ENCODE results near the gene EIF1AD.
A peak's percentile ranks its signal among the peaks of the same experiment; 100 is the strongest.

Gene EIF1AD

DNA sequence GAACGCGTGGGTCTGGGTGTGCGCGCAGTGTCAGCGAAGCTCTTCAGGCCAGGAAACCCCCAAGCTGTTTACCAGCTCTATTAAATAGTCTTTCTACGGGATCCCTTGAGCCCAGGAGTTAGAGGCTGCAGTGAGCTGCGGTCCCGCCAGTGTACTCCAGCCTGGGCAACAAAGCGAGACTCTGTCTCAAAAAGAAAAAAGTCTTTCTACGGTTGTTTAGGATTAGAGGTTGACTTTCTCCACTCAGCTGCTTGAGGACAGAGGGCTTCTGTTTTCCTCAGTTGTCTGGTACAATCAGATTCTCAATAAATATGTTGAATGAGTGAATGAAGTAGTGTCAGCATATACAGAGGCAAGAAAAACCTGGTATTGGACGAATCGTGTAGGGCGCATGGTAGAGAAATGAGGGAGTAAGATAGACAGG lies 39.8 kb downstream of the EIF1AD start:
- H2AFZ ChIP-seq (ENCODE audit: low read length): no peak overlapping the region
- peak overlapping the region; percentile 72 for H3K9ac ChIP-seq (ENCODE audit: low read length)
- H3K4me1 ChIP-seq (ENCODE audit: low read length): peaks cover 17% of the 10 kb centered on the region
- H3K36me3 ChIP-seq (replicated peaks; ENCODE audit: insufficient read depth, low read length): no peaks in the 10 kb centered on the region; the same call in none of the 2 replicates
- peaks cover 4% of the 10 kb centered on the region; the same call in 1 of the 2 replicates for H3F3A ChIP-seq (ENCODE audit: insufficient read depth, low read length)
- H3K4me3 ChIP-seq (ENCODE audit: low read length): peak overlapping the region; percentile 93
- H3K79me2 ChIP-seq (ENCODE audit: low read length): peaks cover 50% of the 10 kb centered on the region
- no peaks in the 10 kb centered on the region for H4K20me1 ChIP-seq (ENCODE audit: insufficient read depth, low read length)
- H3K9me2 ChIP-seq (replicated peaks; ENCODE audit: insufficient read depth, low read length): no peaks in the 10 kb centered on the region
- no peak overlapping the region for H3K27ac ChIP-seq (ENCODE audit: low read length)
- no peaks in the 10 kb centered on the region for H3K9me3 ChIP-seq (replicated peaks; ENCODE audit: insufficient read depth, low read length)
- H3K4me2 ChIP-seq (ENCODE audit: low read depth, low read length): peak overlapping the region; percentile 94
- H3K27me3 ChIP-seq (replicated peaks; ENCODE audit: insufficient read depth, low read length): no peaks in the 10 kb centered on the region
- no peak for TF ChIP-seq EZH2 (optimal IDR thresholded peaks at IDR 0.05; ENCODE audit: low read depth, low read length)
- TF ChIP-seq EZH2phosphoT487 (IDR thresholded peaks at IDR 0.05; ENCODE audit: low read length): no peak
- no peak for TF ChIP-seq CTCF (IDR thresholded peaks at IDR 0.05; ENCODE audit: low read length)
- no peak for DNase-seq

GRCh38 chr11:65961267-65962140 lies 40.5 kb downstream of the EIF1AD start, which contains the start of gene SART1:
SART1 (plus strand) TSS chr11:65961734; CDS start chr11:65961781, 47 bp downstream.
- Histone ChIP-seq H3K27ac (ENCODE audit: low read length) (peak within 1 kb of the TSS; percentile 71; the same call in 1 of the 2 replicates), H3K27me3 (replicated peaks; ENCODE audit: insufficient read depth, low read length) (no peaks in the 10 kb centered on the region), H3K79me2 (ENCODE audit: low read length) (peaks cover 50% of the 10 kb centered on the region), H3K4me3 (ENCODE audit: low read length) (peak within 1 kb of the TSS; percentile 93), H4K20me1 (ENCODE audit: insufficient read depth, low read length) (no peaks in the 10 kb centered on the region), H3K4me2 (ENCODE audit: low read depth, low read length) (peak within 1 kb of the TSS; percentile 94), H3F3A (ENCODE audit: insufficient read depth, low read length) (peaks cover 10% of the 10 kb centered on the region), H3K36me3 (replicated peaks; ENCODE audit: insufficient read depth, low read length) (no peaks in the 10 kb centered on the region; the same call in none of the 2 replicates), H3K9me2 (replicated peaks; ENCODE audit: insufficient read depth, low read length) (no peaks in the 10 kb centered on the region), H3K4me1 (ENCODE audit: low read length) (peaks cover 21% of the 10 kb centered on the region), H2AFZ (ENCODE audit: low read length) (peak within 1 kb of the TSS; percentile 87), H3K9me3 (replicated peaks; ENCODE audit: insufficient read depth, low read length) (no peaks in the 10 kb centered on the region), H3K9ac (ENCODE audit: low read length) (peak within 1 kb of the TSS; percentile 96)
- DNase-seq: peak; percentile 97
- TF ChIP-seq EZH2 (optimal IDR thresholded peaks at IDR 0.05; ENCODE audit: low read depth, low read length) (no peak), CTCF (IDR thresholded peaks at IDR 0.05; ENCODE audit: low read length) (no peak), EZH2phosphoT487 (IDR thresholded peaks at IDR 0.05; ENCODE audit: low read length) (no peak)

DNA sequence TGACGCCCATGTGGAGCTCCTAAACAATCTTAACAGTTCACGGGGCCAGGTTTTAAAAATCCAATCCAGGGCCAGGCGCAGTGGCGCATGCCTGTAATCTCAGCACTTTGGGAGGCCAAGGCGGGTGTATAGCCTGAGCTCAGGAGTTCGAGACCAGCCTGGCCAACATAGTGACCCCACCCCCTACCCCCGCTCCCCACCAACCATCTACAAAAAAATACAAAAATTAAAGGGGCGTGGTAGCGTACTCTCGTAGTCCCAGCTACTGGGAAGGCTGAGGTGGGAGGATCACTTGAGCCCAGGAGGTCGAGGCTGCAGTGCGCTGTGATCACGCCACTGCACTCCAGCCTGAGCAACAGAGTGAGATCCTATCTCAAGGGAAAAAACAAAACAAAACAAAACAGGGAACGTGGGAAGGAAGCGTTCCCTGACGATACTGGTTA lies 41.1 kb downstream of the EIF1AD start:
- H3K27ac ChIP-seq (ENCODE audit: low read length): peak overlapping the region; percentile 71; the same call in 1 of the 2 replicates
- peak overlapping the region; percentile 93 for H3K4me3 ChIP-seq (ENCODE audit: low read length)
- H3K79me2 ChIP-seq (ENCODE audit: low read length): peaks cover 47% of the 10 kb centered on the region
- H3K9ac ChIP-seq (ENCODE audit: low read length): peak overlapping the region; percentile 96
- no peaks in the 10 kb centered on the region for H3K9me2 ChIP-seq (replicated peaks; ENCODE audit: insufficient read depth, low read length)
- H4K20me1 ChIP-seq (ENCODE audit: insufficient read depth, low read length): no peaks in the 10 kb centered on the region
- peaks cover 21% of the 10 kb centered on the region for H3K4me1 ChIP-seq (ENCODE audit: low read length)
- H3K9me3 ChIP-seq (replicated peaks; ENCODE audit: insufficient read depth, low read length): no peaks in the 10 kb centered on the region
- peak overlapping the region; percentile 87 for H2AFZ ChIP-seq (ENCODE audit: low read length)
- H3K4me2 ChIP-seq (ENCODE audit: low read depth, low read length): peak overlapping the region; percentile 82
- peaks cover 13% of the 10 kb centered on the region for H3F3A ChIP-seq (ENCODE audit: insufficient read depth, low read length)
- no peak for TF ChIP-seq CTCF (IDR thresholded peaks at IDR 0.05; ENCODE audit: low read length)
- TF ChIP-seq EZH2phosphoT487 (IDR thresholded peaks at IDR 0.05; ENCODE audit: low read length): no peak
- no peak for TF ChIP-seq EZH2 (optimal IDR thresholded peaks at IDR 0.05; ENCODE audit: low read depth, low read length)
- H3K36me3 ChIP-seq (replicated peaks; ENCODE audit: insufficient read depth, low read length): no peaks in the 10 kb centered on the region; the same call in none of the 2 replicates
- DNase-seq: no peak
- no peaks in the 10 kb centered on the region for H3K27me3 ChIP-seq (replicated peaks; ENCODE audit: insufficient read depth, low read length)
